Right cardiac atrium (tissue), 5 donors: ENCODE measurements around the gene CTSH. TPM values are rescaled to one million over a fixed set of nuclear protein-coding genes. Genes with fewer than 3 reads are reported as not detected.

ENCODE experiments used
- polyA plus RNA-seq: library from polyadenylated mRNA; stranded (reverse); fragments of 200-250 nt; gene quantifications from one replicate; pipeline ENCODE4 v1.2.3, GENCODE V29; 2013
- total RNA-seq, 4 donors: library from RNA; stranded (reverse); fragmentation: NEBNext Ultra II Directional; extraction: Animal tissue kit (Norgen Biotek cat#: 25700); gene quantifications; one replicate each; pipeline ENCODE4 v1.2.1, GENCODE V29; 2021
- donor health status: healthy with polysubstance abuse.
- donor health status: DM: no; HTN: yes; CAD: no.
- donor health status: DM: no; HTN: no; CAD: no.
- donor health status: DM: no; HTN: yes; CAD: no; lungs with severe emphysema.
- donor health status: DM: yes; HTN: yes; CAD: no.

The CTSH gene
- total and polyA plus RNA-seq, 5 donors: 41.0 to 126 (median 85.5) TPM

Other genes starting within 250 kb of the CTSH start
- gene ADAMTS7, start 133.6 kb downstream of the CTSH start, total RNA-seq: 10 to 100 TPM; 38.8 to 85.9 (median 82.0) TPM
- 40.3 TPM for gene ADAMTS7, start 133.6 kb downstream of the CTSH start, polyA plus RNA-seq
- gene MORF4L1, start 72.2 kb downstream of the CTSH start, total RNA-seq: 100 to 1,000 TPM; 347 to 402 (median 376) TPM
- gene MORF4L1, start 72.2 kb downstream of the CTSH start, polyA plus RNA-seq: 296 TPM
- gene RASGRF1, start 145.7 kb upstream of the CTSH start, total RNA-seq: under 1 TPM in 1 of 4 donors, not detected in 3; 0.12 TPM
- 0.05 TPM for gene RASGRF1, start 145.7 kb upstream of the CTSH start, polyA plus RNA-seq